ENCODE measurements around the gene WDR44.

Gene WDR44

DNA sequence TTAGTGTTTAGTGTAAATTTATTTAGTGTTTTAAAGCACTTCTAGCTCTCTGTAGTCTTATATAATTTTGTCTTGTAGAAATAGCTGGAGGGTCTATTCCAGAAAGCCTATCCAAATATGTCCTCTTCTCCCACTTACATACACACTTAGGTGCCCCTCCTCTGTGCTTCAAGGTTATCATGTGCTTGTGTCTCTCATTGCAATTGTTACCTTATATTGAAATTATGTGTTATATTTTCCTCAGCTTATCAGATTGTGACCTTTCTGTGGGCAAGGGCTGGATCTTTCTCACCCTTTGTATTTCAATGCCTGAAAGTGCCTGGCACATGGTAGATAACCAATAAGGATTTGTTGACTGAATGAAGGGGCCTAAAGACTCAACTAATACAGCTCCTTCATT is 18.4 kb downstream of the WDR44 start:
- Histone ChIP-seq H3K27me3 (ENCODE audit: insufficient read depth, low read length) (no peaks in the 10 kb centered on the region), H3K27ac (ENCODE audit: low read length) (no peak overlapping the region), H3K9me3 (ENCODE audit: insufficient read depth, low read depth, low read length) (no peaks in the 10 kb centered on the region), H3K4me1 (ENCODE audit: insufficient read depth, low read length) (peaks cover 7% of the 10 kb centered on the region), H3K4me3 (ENCODE audit: low read length) (no peak overlapping the region), H3K36me3 (ENCODE audit: insufficient read depth, low read depth, low read length) (no peaks in the 10 kb centered on the region), H3K9ac (ENCODE audit: low read depth, low read length) (no peak overlapping the region)

DNA sequence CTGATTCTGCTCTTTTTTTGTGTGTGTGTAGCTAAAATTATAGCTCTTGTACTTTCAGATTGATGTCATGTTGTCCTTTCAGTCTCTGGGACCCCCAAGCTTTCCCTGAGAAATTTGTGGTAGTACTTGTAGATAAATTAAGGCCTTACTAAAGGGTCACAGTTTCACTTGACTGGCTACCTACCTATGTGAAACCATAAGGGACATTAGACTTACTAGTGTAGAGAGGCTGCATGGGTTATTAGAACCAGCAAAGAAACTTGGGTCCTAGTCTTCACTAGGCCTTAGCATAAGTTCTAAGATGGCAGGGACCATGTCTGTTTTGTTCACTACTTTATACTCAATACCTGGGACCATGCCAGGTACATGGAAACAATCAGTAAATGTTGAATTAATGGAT is 21.4 kb downstream of the WDR44 start:
- Histone ChIP-seq H3K27ac (ENCODE audit: low read length) (no peak overlapping the region), H3K9me3 (ENCODE audit: insufficient read depth, low read depth, low read length) (no peaks in the 10 kb centered on the region), H3K9ac (ENCODE audit: low read depth, low read length) (no peak overlapping the region), H3K4me1 (ENCODE audit: insufficient read depth, low read length) (no peaks in the 10 kb centered on the region), H3K36me3 (ENCODE audit: insufficient read depth, low read depth, low read length) (no peaks in the 10 kb centered on the region), H3K27me3 (ENCODE audit: insufficient read depth, low read length) (no peaks in the 10 kb centered on the region), H3K4me3 (ENCODE audit: low read length) (no peak overlapping the region)

DNA sequence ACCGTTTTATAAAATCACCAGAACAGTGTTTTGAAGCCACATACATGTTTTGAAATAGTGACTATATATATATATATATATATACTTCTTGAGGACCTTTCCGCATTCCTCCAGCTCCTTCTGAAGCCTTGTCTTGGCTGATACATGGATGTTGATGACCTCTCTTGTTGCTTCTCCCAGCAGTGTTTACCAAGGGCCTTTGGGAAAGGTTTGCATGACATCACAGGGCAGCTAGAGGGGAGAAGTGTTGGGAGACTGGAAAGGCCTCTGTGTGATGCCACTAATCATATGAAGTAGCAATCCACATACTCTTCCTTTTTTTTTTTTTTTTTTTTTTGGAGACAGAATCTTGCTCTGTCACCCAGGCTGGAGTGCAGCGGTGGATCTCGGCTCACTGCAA is 22.5 kb downstream of the WDR44 start:
- no peaks in the 10 kb centered on the region for H3K4me1 ChIP-seq (ENCODE audit: insufficient read depth, low read length)
- no peak overlapping the region for H3K4me3 ChIP-seq (ENCODE audit: low read length)
- no peaks in the 10 kb centered on the region for H3K36me3 ChIP-seq (ENCODE audit: insufficient read depth, low read depth, low read length)
- no peaks in the 10 kb centered on the region for H3K27me3 ChIP-seq (ENCODE audit: insufficient read depth, low read length)
- H3K9me3 ChIP-seq (ENCODE audit: insufficient read depth, low read depth, low read length) = no peaks in the 10 kb centered on the region
- H3K9ac ChIP-seq (ENCODE audit: low read depth, low read length) = no peak overlapping the region
- H3K27ac ChIP-seq (ENCODE audit: low read length) = no peak overlapping the region

DNA sequence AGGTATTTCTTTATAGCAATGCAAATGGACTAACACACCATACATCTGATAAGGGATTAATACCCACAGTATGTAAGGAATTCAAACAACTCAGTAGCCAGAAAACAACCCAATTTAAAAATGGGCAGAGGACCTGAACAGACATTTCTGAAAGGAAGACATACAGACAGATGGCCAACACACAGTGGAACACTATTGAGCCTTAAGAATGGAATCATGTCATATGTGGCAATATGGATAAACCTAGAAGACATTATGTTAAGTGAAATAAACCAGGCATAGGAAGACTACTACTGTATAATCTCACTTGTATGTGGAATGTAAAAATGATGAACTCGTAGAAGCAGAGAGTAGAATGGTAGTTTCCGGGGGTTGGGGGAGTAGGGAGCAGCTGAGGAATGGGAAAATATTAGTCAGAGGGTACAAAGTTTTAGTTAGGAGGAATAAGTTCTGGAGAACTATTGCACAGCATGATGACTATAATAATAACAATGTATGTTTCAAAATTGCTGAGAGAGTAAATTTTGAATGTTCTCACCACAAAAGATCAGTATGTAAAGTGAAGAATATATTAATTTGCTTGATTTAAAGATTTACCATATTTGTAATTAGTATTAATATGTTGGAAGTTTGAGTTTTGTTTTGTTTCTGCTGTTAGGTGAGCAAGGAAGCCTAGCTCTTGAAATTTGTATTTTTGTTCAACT is 25.2 kb downstream of the WDR44 start:
- no peak overlapping the region for H3K9ac ChIP-seq (ENCODE audit: low read depth, low read length)
- no peaks in the 10 kb centered on the region for H3K9me3 ChIP-seq (ENCODE audit: insufficient read depth, low read depth, low read length)
- no peaks in the 10 kb centered on the region for H3K36me3 ChIP-seq (ENCODE audit: insufficient read depth, low read depth, low read length)
- no peaks in the 10 kb centered on the region for H3K4me1 ChIP-seq (ENCODE audit: insufficient read depth, low read length)
- H3K27ac ChIP-seq (ENCODE audit: low read length) = no peak overlapping the region
- no peaks in the 10 kb centered on the region for H3K27me3 ChIP-seq (ENCODE audit: insufficient read depth, low read length)
- H3K4me3 ChIP-seq (ENCODE audit: low read length) = no peak overlapping the region

DNA sequence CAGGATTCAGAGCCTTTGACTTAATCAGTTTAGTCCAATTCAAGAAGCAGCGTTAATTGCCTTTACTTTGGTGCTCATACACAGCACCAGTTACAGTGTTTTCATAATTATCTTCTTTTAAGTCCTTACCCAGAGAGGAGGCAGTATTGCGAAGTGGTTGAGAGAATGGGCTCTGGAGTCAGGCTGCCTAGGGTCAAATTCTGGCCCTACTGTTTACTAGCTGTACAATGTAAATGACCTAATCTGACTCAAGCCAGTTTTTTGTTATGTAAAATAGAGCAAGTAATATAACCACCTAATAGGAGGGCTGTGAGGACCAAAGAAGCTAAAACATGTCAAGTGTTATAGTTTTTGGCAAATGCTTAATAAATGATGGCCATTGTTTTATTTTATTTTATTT is 27.6 kb downstream of the WDR44 start:
- Histone ChIP-seq H3K27me3 (ENCODE audit: insufficient read depth, low read length) (no peaks in the 10 kb centered on the region), H3K27ac (ENCODE audit: low read length) (no peak overlapping the region), H3K9ac (ENCODE audit: low read depth, low read length) (no peak overlapping the region), H3K36me3 (ENCODE audit: insufficient read depth, low read depth, low read length) (no peaks in the 10 kb centered on the region), H3K4me1 (ENCODE audit: insufficient read depth, low read length) (no peaks in the 10 kb centered on the region), H3K4me3 (ENCODE audit: low read length) (no peak overlapping the region), H3K9me3 (ENCODE audit: insufficient read depth, low read depth, low read length) (no peaks in the 10 kb centered on the region)

DNA sequence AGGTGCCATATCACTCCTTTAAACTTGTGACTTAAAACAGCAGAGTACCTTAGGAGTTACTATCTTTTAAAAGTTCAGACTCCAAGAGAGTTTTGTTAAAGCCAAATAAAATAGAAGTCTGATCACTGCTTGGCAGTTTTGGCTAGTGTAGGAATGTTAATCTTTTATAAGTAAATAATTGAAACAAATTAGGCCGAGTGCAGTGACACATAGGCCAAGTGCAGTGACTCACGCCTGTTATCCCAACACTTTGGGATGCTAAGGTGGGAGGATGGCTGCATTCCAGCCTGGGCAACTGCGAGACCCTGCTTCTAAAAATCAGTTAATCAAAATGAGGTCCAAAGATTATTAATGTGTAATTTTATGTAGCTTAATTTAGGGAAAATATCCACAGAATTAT is 37.2 kb downstream of the WDR44 start:
- H3K27ac ChIP-seq (ENCODE audit: low read length) = no peak overlapping the region
- H3K4me1 ChIP-seq (ENCODE audit: insufficient read depth, low read length) = no peaks in the 10 kb centered on the region
- H3K9me3 ChIP-seq (ENCODE audit: insufficient read depth, low read depth, low read length) = no peaks in the 10 kb centered on the region
- H3K36me3 ChIP-seq (ENCODE audit: insufficient read depth, low read depth, low read length) = no peaks in the 10 kb centered on the region
- no peaks in the 10 kb centered on the region for H3K27me3 ChIP-seq (ENCODE audit: insufficient read depth, low read length)
- no peak overlapping the region for H3K4me3 ChIP-seq (ENCODE audit: low read length)
- H3K9ac ChIP-seq (ENCODE audit: low read depth, low read length) = no peak overlapping the region

DNA sequence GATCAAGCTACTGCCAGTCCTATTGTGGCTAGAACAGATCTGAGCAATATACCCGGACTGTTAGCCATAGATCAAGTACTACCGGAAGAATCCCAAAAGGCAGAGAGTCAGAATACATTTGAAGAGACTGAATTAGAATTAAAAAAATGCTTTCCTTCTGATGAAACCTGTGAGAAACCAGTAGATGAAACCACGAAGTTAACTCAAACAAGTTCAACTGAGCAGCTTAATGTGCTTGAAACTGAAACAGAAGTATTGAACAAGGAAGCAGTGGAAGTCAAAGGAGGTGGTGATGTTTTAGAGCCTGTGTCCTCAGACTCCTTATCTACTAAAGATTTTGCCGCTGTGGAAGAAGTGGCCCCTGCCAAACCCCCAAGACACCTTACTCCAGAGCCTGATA is 46.8 kb downstream of the WDR44 start:
- Histone ChIP-seq H3K4me1 (ENCODE audit: insufficient read depth, low read length) (no peaks in the 10 kb centered on the region), H3K27ac (ENCODE audit: low read length) (no peak overlapping the region), H3K9me3 (ENCODE audit: insufficient read depth, low read depth, low read length) (no peaks in the 10 kb centered on the region), H3K4me3 (ENCODE audit: low read length) (no peak overlapping the region), H3K27me3 (ENCODE audit: insufficient read depth, low read length) (no peaks in the 10 kb centered on the region), H3K36me3 (ENCODE audit: insufficient read depth, low read depth, low read length) (peaks cover 36% of the 10 kb centered on the region; the same call in 1 of the 2 replicates), H3K9ac (ENCODE audit: low read depth, low read length) (no peak overlapping the region)

DNA sequence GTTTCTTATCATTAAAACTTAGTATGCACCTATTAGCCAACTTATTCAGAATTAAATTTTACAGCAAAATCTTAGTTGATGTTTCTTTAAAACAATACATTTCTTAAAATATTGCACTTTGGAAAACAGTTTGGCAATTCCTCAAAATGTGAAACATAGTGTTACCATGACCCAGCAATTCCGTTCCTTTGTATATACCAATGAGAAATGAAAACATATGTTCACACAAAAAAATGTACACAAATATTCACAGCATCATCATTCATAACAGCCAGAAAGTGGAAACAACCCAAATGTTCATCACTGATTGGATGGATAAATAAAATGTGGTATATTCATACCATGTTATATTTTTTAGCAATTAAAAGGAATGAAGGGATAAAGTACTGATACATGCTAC is 50.2 kb downstream of the WDR44 start:
- H3K36me3 ChIP-seq (ENCODE audit: insufficient read depth, low read depth, low read length) = peaks cover 58% of the 10 kb centered on the region
- H3K27ac ChIP-seq (ENCODE audit: low read length) = no peak overlapping the region
- no peaks in the 10 kb centered on the region for H3K27me3 ChIP-seq (ENCODE audit: insufficient read depth, low read length)
- H3K9me3 ChIP-seq (ENCODE audit: insufficient read depth, low read depth, low read length) = no peaks in the 10 kb centered on the region
- H3K4me1 ChIP-seq (ENCODE audit: insufficient read depth, low read length) = no peaks in the 10 kb centered on the region
- H3K4me3 ChIP-seq (ENCODE audit: low read length) = no peak overlapping the region
- no peak overlapping the region for H3K9ac ChIP-seq (ENCODE audit: low read depth, low read length)

DNA sequence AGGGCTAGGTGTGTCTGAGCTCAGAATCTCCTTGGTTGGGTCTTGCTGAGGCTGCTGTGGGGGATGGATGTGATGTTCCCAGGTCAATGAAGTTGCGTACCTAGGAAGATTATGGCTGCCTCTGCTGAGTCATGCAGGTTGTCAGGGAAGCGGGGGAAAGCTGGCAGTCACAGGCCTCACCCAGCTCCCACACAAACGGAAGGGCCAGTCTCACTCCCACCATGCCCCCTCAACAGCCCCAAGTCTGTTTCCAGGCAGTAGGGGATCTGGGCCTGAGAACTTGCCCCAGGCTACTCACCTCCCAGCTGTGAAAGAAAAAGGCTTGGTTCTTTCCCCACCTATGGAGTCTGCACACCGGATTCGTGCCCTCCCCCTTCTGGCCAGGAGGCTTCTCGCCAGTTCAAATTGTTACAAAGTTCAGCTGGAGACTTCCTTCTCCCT is 72.9 kb downstream of the WDR44 start:
- H3K27ac ChIP-seq (ENCODE audit: low read length) = no peak overlapping the region
- 0 out of 2 replicates have a peak, but pooled peaks cover 5% of the 10 kb centered on the region for H3K4me1 ChIP-seq (ENCODE audit: insufficient read depth, low read length)
- no peaks in the 10 kb centered on the region; the same call in 1 of the 2 replicates for H3K36me3 ChIP-seq (ENCODE audit: insufficient read depth, low read depth, low read length)
- no peaks in the 10 kb centered on the region for H3K27me3 ChIP-seq (ENCODE audit: insufficient read depth, low read length)
- H3K9ac ChIP-seq (ENCODE audit: low read depth, low read length) = no peak overlapping the region; the same call in 1 of the 2 replicates
- H3K4me3 ChIP-seq (ENCODE audit: low read length) = no peak overlapping the region
- H3K9me3 ChIP-seq (ENCODE audit: insufficient read depth, low read depth, low read length) = no peaks in the 10 kb centered on the region

DNA sequence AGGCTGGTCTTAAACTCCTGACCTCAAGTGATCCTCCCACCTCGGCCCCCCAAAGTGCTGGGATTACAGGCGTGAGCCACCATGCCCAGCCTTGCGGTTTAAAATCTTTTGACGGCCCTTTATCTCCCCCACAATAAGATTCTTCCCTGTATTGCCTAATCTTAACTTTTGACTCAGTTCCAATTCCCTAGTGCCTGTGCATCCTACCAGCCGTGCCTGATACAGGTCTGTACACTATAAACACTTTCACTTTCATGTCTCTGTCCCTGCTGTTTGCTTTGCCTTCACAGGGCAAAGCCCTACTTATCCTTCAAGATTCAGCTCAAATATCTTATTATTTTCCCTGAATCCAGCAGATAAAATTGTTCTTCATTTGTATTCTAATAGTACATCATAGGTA is 74.6 kb downstream of the WDR44 start:
- H3K27ac ChIP-seq (ENCODE audit: low read length) = no peak overlapping the region
- H3K9me3 ChIP-seq (ENCODE audit: insufficient read depth, low read depth, low read length) = no peaks in the 10 kb centered on the region
- H3K36me3 ChIP-seq (ENCODE audit: insufficient read depth, low read depth, low read length) = no peaks in the 10 kb centered on the region; the same call in 1 of the 2 replicates
- H3K27me3 ChIP-seq (ENCODE audit: insufficient read depth, low read length) = no peaks in the 10 kb centered on the region
- no peak overlapping the region for H3K9ac ChIP-seq (ENCODE audit: low read depth, low read length)
- H3K4me1 ChIP-seq (ENCODE audit: insufficient read depth, low read length) = 0 out of 2 replicates have a peak, but pooled peaks cover 5% of the 10 kb centered on the region
- no peak overlapping the region for H3K4me3 ChIP-seq (ENCODE audit: low read length)

DNA sequence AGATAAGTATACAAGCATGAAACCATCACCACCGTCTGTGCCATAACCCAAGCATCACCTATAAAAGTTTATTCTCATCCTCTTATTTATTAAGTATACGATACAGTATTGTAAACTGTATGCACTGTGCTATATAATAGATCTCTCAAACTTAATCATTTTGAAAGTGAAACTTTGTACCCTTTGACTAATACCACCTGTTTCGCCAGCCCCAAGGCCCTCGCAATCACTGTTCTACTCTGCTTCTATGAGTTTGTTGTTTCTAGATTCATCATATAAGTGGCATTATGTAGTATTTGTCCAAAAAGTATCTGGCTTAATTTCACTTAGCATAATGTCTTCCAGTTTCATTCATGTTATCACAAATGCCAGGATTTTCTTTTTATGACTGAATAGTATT is 77.7 kb downstream of the WDR44 start:
- no peaks in the 10 kb centered on the region for H3K9me3 ChIP-seq (ENCODE audit: insufficient read depth, low read depth, low read length)

DNA sequence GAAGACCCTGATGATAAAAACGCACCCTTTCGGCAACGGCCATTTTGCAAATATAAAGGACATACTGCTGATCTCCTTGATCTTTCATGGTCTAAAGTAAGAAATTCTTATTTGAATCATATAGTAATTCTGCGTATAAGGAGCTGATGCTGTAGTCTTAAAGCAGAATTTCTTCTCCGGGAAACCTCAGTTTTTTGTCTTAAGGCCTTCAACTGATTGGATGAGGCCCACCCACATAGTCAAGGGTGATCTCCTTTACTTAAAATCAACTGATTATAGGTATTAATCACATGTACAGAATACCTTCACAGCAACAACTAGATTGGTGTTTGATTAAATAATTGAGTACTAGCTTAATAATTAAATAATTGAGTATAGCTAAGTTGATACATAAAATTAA is 86.9 kb downstream of the WDR44 start:
- H3K9ac ChIP-seq (ENCODE audit: low read depth, low read length) = no peak overlapping the region
- no peak overlapping the region for H3K27ac ChIP-seq (ENCODE audit: low read length)
- no peaks in the 10 kb centered on the region for H3K27me3 ChIP-seq (ENCODE audit: insufficient read depth, low read length)
- H3K36me3 ChIP-seq (ENCODE audit: insufficient read depth, low read depth, low read length) = peaks cover 46% of the 10 kb centered on the region
- no peaks in the 10 kb centered on the region for H3K4me1 ChIP-seq (ENCODE audit: insufficient read depth, low read length)
- H3K4me3 ChIP-seq (ENCODE audit: low read length) = no peak overlapping the region
- H3K9me3 ChIP-seq (ENCODE audit: insufficient read depth, low read depth, low read length) = no peaks in the 10 kb centered on the region

More for the DNA sequence above, 77.7 kb downstream of the WDR44 start:
- no peaks in the 10 kb centered on the region for H3K27me3 ChIP-seq (ENCODE audit: insufficient read depth, low read length)
- 0 out of 2 replicates have a peak, but pooled peaks cover under 1% of the 10 kb centered on the region for H3K4me1 ChIP-seq (ENCODE audit: insufficient read depth, low read length)
- no peaks in the 10 kb centered on the region; the same call in 1 of the 2 replicates for H3K36me3 ChIP-seq (ENCODE audit: insufficient read depth, low read depth, low read length)
- H3K4me3 ChIP-seq (ENCODE audit: low read length) = no peak overlapping the region
- H3K27ac ChIP-seq (ENCODE audit: low read length) = no peak overlapping the region
- no peak overlapping the region for H3K9ac ChIP-seq (ENCODE audit: low read depth, low read length)

All from iPS-20b (cell line).